Measurements from ENCODE around the gene FSTL4. TPM values are rescaled to one million over a fixed set of nuclear protein-coding genes. Genes with fewer than 3 reads are reported as not detected.
A peak's percentile ranks its signal among the peaks of the same experiment; 100 is the strongest.

Gene FSTL4
- total RNA-seq, 1 experiment from 2014 or later = 0.12 TPM

DNA sequence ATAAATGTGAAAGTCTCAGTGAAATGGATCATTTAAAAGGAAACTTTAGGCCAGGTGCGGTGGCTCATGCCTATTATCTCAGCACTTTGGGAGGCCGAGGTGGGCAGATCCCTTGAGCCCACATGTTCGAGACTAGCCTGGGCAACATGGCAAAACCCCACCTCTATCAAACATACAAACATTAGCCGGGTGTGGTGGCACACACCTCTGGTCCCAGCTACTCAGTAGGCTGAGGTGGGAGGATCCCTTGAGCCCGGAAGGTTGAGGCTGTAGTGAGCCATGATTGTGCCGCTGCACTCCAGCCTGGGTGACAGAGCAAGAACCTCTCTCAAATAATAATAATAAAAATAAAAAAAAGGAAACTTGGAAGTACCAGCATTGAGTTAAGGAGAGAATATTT lies 384.4 kb downstream of the FSTL4 start:
- BruUV-seq (replicated peaks) = TSS peak; percentile 34
- intact Hi-C loops (cut with micrococcal nuclease) = loop anchor here (2.0 kb wide), 1 partner anchor 17 kb away; no protein-coding TSS in a partner anchor
- no peak for DNase-seq (ENCODE audit: unreplicated experiment)
- no peaks in the 10 kb centered on the region for H3K27me3 Mint-ChIP-seq (ENCODE audit: insufficient read depth, unreplicated experiment)
- no peak overlapping the region for H3K4me3 Mint-ChIP-seq (ENCODE audit: unreplicated experiment)
- H3K36me3 Mint-ChIP-seq (ENCODE audit: insufficient read depth, unreplicated experiment) = peaks cover 6% of the 10 kb centered on the region
- H3K9me3 Mint-ChIP-seq (ENCODE audit: unreplicated experiment) = no peaks in the 10 kb centered on the region
- peak overlapping the region; percentile 69 for H3K27ac Mint-ChIP-seq (ENCODE audit: low read depth, unreplicated experiment)
- H3K4me1 Mint-ChIP-seq (ENCODE audit: insufficient read depth, unreplicated experiment) = peaks cover 67% of the 10 kb centered on the region
- ChIA-PET CTCF (interaction anchor here (0.9 to 2.4 kb wide), 5 partner anchors 60 to 228 kb away, joined by 3 to 16 read pairs (median 5); no protein-coding TSS in a partner anchor), POLR2A (interaction anchor here (0.8 to 9.5 kb wide), 11 partner anchors 8 to 117 kb away, joined by 3 to 96 read pairs (median 7); no protein-coding TSS in a partner anchor)
- TF ChIP-seq, protein P1, sequence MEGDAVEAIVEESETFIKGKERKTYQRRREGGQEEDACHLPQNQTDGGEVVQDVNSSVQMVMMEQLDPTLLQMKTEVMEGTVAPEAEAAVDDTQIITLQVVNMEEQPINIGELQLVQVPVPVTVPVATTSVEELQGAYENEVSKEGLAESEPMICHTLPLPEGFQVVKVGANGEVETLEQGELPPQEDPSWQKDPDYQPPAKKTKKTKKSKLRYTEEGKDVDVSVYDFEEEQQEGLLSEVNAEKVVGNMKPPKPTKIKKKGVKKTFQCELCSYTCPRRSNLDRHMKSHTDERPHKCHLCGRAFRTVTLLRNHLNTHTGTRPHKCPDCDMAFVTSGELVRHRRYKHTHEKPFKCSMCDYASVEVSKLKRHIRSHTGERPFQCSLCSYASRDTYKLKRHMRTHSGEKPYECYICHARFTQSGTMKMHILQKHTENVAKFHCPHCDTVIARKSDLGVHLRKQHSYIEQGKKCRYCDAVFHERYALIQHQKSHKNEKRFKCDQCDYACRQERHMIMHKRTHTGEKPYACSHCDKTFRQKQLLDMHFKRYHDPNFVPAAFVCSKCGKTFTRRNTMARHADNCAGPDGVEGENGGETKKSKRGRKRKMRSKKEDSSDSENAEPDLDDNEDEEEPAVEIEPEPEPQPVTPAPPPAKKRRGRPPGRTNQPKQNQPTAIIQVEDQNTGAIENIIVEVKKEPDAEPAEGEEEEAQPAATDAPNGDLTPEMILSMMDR (IDR thresholded peaks at IDR 0.05; ENCODE audit: unreplicated experiment) = no peak

GRCh38 chr5:133227082-133227481 lies 385.3 kb downstream of the FSTL4 start:
- Mint-ChIP-seq H3K27me3 (ENCODE audit: insufficient read depth, unreplicated experiment) (no peaks in the 10 kb centered on the region), H3K27ac (ENCODE audit: low read depth, unreplicated experiment) (peak overlapping the region; percentile 69), H3K4me1 (ENCODE audit: insufficient read depth, unreplicated experiment) (peaks cover 65% of the 10 kb centered on the region), H3K36me3 (ENCODE audit: insufficient read depth, unreplicated experiment) (peaks cover 6% of the 10 kb centered on the region), H3K4me3 (ENCODE audit: unreplicated experiment) (no peak overlapping the region), H3K9me3 (ENCODE audit: unreplicated experiment) (no peaks in the 10 kb centered on the region)
- intact Hi-C loops (cut with micrococcal nuclease) = loop anchor here (2.0 kb wide), 1 partner anchor 18 kb away; no protein-coding TSS in a partner anchor
- no TSS peak for BruUV-seq (replicated peaks)
- TF ChIP-seq, protein P1 (IDR thresholded peaks at IDR 0.05; ENCODE audit: unreplicated experiment) = no peak
- no peak for DNase-seq (ENCODE audit: unreplicated experiment)
- ChIA-PET CTCF (interaction anchor here (0.6 to 2.4 kb wide), 11 partner anchors 12 to 229 kb away, joined by 3 to 16 read pairs (median 4); no protein-coding TSS in a partner anchor), POLR2A (interaction anchor here (0.5 to 9.5 kb wide), 18 partner anchors 7 to 765 kb away, joined by 3 to 96 read pairs (median 5); no protein-coding TSS in a partner anchor)

GRCh38 chr5:133226186-133226585 lies 386.2 kb downstream of the FSTL4 start:
- ChIA-PET CTCF (interaction anchor here (0.8 to 2.4 kb wide), 6 partner anchors 14 to 199 kb away, joined by 3 to 16 read pairs (median 4); no protein-coding TSS in a partner anchor), POLR2A (interaction anchor here (0.6 to 9.5 kb wide), 15 partner anchors 9 to 766 kb away, joined by 3 to 96 read pairs (median 6); no protein-coding TSS in a partner anchor)
- no TSS peak for BruUV-seq (replicated peaks)
- H3K36me3 Mint-ChIP-seq (ENCODE audit: insufficient read depth, unreplicated experiment) = peaks cover 6% of the 10 kb centered on the region
- TF ChIP-seq, protein P1 (IDR thresholded peaks at IDR 0.05; ENCODE audit: unreplicated experiment) = no peak
- no peaks in the 10 kb centered on the region for H3K27me3 Mint-ChIP-seq (ENCODE audit: insufficient read depth, unreplicated experiment)
- peak overlapping the region; percentile 69 for H3K27ac Mint-ChIP-seq (ENCODE audit: low read depth, unreplicated experiment)
- H3K9me3 Mint-ChIP-seq (ENCODE audit: unreplicated experiment) = no peaks in the 10 kb centered on the region
- DNase-seq (ENCODE audit: unreplicated experiment) = no peak
- intact Hi-C loops (cut with micrococcal nuclease) = loop anchor here (2.0 kb wide), 1 partner anchor 19 kb away; no protein-coding TSS in a partner anchor
- no peak overlapping the region for H3K4me3 Mint-ChIP-seq (ENCODE audit: unreplicated experiment)
- H3K4me1 Mint-ChIP-seq (ENCODE audit: insufficient read depth, unreplicated experiment) = peaks cover 57% of the 10 kb centered on the region

DNA sequence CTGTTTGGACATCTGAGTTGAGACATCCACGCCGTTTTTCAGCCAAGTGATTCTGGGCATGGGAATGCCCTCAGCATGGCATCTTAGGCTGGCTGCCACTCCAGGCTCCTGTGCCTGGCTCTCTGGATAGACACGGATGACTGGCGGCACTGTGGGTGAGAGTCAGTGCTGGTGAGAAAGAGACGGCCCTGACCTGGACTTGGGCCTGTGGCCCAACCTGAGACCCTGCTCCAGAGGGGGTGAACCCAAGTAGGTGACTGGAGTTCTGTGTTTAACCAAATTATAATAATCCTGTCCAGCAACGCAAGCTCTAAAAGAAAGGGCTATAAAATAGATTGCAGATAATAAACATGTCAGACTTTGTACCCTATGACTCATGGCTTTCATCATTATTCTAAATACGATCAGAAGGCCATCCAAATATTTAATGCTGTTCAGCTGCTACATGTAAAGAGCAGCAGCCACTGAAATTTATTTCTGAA lies 386.6 kb downstream of the FSTL4 start:
- peak overlapping the region; percentile 23 for H3K4me3 Mint-ChIP-seq (ENCODE audit: unreplicated experiment)
- H3K27ac Mint-ChIP-seq (ENCODE audit: low read depth, unreplicated experiment) = peak overlapping the region; percentile 69
- peak; percentile 56 for DNase-seq (ENCODE audit: unreplicated experiment)
- TF ChIP-seq, protein P1 (IDR thresholded peaks at IDR 0.05; ENCODE audit: unreplicated experiment) = no peak
- no peaks in the 10 kb centered on the region for H3K9me3 Mint-ChIP-seq (ENCODE audit: unreplicated experiment)
- H3K36me3 Mint-ChIP-seq (ENCODE audit: insufficient read depth, unreplicated experiment) = peaks cover 4% of the 10 kb centered on the region
- CTCF ChIA-PET = interaction anchor here (0.6 to 2.4 kb wide), 9 partner anchors 16 to 199 kb away, joined by 3 to 16 read pairs (median 3); no protein-coding TSS in a partner anchor
- intact Hi-C loops (cut with micrococcal nuclease) = loop anchor here (2.0 kb wide), 1 partner anchor 19 kb away; no protein-coding TSS in a partner anchor
- POLR2A ChIA-PET = interaction anchor here (0.6 to 9.5 kb wide), 18 partner anchors 8 to 263 kb away, joined by 3 to 96 read pairs (median 4); no protein-coding TSS in a partner anchor
- peaks cover 52% of the 10 kb centered on the region for H3K4me1 Mint-ChIP-seq (ENCODE audit: insufficient read depth, unreplicated experiment)
- H3K27me3 Mint-ChIP-seq (ENCODE audit: insufficient read depth, unreplicated experiment) = no peaks in the 10 kb centered on the region
- BruUV-seq (replicated peaks) = no TSS peak
